Limb (tissue), 2 donors: ENCODE results near the gene PHACTR1.

Experiments
- DNase-seq, 2 donors: peaks; one replicate each; pipeline ENCODE4 v3.0.0-alpha.2; 2016; ENCODE audit errors: extremely low spot score in 2 of 2

The PHACTR1 gene

GRCh38 chr6:12987783-12988182 is 271.2 kb downstream of the PHACTR1 start:
- no peak for DNase-seq

DNA sequence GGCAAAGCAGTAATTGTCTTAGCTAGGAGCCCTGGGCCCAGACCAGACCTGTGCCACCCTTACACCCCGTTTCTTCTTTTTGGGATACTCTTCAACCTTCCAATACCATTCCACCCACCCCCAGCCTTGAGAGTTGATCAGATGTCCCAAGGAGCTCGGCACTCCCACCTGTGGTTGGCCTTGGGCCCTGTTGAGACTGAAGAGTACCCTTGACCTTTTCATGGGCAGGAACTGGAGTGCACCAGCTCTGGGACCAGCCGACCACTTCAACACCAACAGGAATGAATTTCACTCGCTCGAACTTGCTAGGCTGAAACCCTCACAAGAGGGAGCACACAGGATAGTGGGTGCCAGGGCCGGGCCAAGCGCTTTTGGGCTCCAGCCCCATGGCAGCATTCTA is 273.6 kb downstream of the PHACTR1 start:
- DNase-seq: no peak

DNA sequence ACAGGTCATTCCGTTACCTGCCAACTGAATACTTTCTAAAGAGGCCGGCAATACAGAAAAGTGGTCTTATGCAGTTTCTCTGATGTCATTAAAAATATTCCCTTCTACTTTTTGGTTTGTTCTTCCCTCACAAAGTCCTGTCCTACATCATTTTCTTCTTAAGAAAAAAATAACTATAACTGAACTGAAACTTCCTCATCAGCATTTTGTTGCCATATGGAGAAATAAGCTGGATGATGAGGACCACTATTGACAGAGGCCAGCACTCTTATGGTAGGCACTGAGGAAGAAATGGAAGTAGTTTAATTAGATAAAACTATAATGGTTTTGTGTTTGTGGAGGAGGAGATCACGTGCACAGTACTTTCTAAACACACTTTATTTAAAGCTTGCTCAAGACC is 274.9 kb downstream of the PHACTR1 start:
- DNase-seq: no peak

- DNase-seq: no peak
Observed at GRCh38 chr6:12992770-12993169, 276.2 kb downstream of the PHACTR1 start.

DNA sequence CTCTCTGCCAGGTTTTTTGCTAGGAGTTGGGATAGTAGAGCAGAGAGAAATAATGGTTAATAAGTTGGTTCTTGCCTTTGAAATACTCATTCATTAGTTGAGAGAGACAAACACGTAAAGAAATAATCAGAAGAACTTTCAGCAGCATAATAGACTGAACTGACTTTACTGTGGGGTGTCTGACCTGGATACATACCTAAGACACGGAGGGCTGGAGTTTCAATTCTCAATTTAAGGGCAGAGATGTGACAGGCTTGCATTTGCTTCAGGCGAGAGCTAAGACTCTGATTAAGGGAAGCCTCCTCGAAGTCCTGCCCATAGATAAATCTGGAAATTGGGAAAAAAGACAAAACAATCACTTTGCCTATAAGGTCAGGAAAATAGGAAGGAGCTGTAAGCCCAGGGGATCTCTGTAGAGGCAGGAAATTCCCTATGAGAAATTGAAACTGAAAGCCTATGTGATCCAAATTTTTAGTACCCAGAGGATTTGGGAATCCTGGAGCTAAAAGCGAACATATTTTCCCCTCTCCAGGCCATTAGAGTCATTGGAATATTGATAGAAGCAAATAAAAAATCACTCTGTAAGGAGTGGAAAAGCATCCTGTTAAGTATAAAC is 276.8 kb downstream of the PHACTR1 start:
- DNase-seq: no peak

GRCh38 chr6:12995419-12995818 is 278.9 kb downstream of the PHACTR1 start:
- no peak for DNase-seq

DNA sequence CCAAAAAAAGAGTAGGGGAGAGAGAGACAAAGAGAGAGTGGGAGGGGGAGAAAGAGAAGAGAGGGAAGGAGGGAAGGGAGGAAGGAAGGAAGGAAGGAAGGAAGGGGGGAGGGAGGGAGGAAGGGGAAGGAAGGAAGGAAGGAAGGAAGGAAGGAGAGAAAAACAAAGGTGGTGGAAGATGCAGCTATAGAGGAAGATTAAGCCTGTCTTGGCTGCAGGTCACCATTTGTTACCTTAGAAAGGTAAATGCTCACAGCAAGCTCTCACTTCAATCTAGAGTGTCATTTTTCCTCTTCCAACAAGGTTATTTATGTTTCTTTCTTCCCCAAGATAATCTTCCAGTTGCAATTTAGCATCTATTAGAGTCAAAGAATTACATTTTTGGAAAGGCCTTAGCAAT is 284.0 kb downstream of the PHACTR1 start:
- no peak for DNase-seq

DNA sequence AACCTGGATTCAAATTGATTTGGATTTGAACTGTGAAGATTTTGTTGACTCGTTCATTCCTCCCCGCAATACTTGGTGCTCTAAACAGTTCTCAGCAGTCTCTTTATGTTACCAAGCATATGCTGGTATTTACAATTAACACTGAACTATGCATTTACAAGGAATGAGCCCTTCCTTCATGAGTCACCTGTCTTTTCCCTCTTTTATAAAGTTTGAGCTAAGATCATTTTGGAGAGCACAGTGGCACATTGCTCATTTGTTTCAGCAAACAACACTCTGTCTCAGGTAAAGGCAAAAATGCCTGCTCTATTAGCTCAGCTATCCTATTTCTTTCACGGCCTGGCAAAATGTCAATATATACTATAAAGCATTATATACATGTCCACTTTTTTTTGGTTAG is 285.4 kb downstream of the PHACTR1 start:
- no peak for DNase-seq

- DNase-seq: no peak
Observed at GRCh38 chr6:13004601-13005000, 288.0 kb downstream of the PHACTR1 start.

- DNase-seq: no peak
Observed at GRCh38 chr6:13005994-13006393, 289.4 kb downstream of the PHACTR1 start.

DNA sequence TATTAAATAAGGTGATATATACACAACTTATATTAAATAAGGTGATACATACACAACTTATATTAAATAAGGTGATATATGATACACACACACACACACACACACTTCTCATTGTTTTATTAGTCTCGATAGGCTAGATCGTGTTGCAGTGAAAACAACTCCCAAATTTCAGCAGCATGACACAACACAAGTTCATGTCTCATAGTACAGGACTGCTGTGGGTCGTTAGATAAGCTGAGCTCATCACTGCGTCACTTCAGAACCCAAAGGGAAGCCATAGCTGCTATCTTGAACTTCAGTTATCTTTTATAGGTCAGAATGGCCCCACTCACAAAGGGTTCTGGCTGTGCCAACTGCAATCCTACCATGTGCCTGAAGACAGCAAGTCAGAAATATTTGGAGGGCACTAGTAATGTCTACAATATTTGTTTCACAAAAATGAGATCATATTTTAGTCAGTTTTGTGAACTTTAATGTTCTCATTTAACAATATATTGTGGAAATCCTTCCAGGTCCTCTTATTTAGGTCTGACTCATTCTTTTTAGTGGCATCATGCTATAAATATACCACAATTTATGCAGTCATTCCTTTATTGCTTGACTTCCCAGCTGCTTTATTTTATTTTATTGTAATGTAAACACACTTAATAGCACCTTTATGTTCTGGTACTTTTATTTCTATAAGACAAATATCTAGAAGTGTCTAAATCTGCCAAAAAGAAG is 290.2 kb downstream of the PHACTR1 start:
- DNase-seq: no peak

DNA sequence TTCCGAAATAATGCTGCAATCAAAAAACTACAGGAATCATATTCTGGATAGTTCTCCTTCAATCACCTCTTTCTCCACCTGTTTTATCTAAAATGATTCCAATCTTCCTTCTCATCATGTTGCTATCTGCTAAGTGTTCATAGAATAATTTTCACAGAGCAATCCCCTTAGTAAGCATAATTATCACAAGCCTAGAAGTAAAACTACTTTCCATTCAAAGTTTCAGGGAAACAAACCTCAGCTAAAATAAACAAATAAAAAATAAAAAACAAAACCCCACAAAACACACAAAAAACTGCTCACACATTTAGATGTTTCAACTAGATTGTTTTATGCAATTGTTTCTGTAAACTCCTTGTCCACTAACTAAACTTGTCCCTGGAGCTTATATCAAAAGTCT is 291.2 kb downstream of the PHACTR1 start:
- DNase-seq: no peak

DNA sequence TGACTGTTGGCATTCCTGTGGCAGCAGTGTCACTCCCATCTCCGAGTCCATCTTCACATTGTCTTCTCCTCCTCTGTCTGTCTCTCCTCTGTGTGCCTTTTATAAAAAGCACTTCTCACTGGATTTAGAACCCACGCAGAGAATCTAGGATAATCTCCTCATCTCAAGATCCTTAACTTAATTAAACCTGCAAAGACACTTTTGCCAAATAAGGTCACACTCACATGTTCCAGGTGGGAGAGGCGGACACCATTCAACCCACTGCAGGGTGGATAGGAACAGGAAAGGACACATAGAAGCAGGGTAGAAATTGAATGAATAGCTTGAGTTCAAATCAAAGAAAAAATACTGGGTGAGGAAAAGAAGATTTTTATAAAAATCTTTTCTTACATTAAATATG is 292.5 kb downstream of the PHACTR1 start:
- DNase-seq: no peak

GRCh38 chr6:13009461-13009860 is 292.9 kb downstream of the PHACTR1 start:
- no peak for DNase-seq

- no peak for DNase-seq
Observed at GRCh38 chr6:13011612-13012146, 295.1 kb downstream of the PHACTR1 start.

GRCh38 chr6:13012296-13012695 is 295.7 kb downstream of the PHACTR1 start:
- no peak for DNase-seq

DNA sequence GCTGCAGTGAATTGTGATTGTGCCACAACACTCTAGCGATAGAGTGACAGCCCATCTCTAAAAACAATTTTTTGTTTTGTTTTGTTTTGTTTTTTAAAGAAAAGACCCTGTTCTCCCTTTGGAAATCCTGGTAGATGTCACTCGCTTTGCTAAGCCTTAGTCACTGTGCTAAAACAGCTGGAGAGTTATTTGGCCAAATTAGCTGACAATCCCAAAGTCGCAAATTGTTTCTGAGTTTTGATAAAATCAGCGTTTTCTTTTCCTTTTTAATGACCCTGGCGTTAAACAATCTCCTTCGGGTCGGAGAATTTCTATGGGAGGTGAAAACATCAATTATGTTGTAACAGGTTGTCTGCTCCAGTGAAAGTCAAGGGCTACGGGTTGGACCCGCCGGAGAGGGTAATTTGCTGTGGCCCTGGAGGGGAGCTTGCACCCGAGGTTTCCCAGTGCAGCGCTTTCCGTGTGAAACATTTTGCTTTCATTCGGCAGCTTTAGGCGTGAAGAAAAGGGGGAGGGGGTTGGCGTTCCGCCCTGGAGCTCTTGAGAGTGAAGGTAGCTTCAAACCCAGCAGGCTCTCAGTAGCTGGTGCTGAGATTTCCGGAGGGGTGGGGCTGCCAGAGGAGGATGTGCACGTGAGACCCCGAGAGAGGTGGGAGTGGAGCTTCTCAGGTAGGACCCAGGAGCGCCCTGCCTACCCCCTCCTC is 296.6 kb downstream of the PHACTR1 start:
- peak in 1 of 2 donors; percentile 63 for DNase-seq

DNA sequence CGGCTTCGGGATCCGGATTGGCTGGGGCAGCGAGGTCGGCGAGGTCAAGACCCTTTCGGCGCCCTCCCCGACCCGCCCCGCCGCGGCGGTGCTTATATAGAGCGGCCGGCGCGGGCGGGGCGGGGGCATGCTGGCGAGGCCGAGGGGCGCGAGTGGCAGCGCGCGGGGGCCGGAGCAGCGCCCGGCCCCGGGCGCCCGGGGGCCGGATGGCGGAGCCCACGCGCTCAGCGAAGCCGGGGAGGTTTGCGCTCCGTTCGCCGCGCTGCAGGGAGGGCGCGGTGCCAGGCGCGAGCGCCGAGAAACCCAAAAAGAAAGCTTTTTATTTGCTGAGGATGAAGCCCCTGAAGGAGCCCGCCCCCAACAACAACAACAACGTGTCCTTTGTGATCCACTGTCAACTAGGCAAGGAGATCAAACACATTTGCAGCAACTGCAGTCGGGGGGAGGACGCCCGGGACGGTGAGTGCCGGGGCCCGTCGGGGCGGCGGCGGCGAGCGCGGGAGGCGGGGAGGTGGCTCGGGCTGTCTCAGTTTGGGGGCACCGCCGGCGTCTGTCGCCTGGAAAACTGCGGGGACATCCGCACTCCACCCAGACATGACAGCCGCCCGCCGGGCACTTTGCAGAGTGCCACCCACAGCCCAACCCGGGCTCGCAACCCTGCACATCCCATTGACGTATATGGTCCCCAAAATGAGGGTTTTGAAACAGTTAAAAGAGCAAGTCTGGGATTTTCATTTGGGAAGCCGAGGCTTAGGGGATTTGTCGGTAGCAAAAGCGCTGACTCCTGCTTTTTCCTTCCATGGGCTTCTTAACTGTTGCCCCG is 297.3 kb downstream of the PHACTR1 start:
- peak in 1 of 2 donors; percentile 57 for DNase-seq

DNA sequence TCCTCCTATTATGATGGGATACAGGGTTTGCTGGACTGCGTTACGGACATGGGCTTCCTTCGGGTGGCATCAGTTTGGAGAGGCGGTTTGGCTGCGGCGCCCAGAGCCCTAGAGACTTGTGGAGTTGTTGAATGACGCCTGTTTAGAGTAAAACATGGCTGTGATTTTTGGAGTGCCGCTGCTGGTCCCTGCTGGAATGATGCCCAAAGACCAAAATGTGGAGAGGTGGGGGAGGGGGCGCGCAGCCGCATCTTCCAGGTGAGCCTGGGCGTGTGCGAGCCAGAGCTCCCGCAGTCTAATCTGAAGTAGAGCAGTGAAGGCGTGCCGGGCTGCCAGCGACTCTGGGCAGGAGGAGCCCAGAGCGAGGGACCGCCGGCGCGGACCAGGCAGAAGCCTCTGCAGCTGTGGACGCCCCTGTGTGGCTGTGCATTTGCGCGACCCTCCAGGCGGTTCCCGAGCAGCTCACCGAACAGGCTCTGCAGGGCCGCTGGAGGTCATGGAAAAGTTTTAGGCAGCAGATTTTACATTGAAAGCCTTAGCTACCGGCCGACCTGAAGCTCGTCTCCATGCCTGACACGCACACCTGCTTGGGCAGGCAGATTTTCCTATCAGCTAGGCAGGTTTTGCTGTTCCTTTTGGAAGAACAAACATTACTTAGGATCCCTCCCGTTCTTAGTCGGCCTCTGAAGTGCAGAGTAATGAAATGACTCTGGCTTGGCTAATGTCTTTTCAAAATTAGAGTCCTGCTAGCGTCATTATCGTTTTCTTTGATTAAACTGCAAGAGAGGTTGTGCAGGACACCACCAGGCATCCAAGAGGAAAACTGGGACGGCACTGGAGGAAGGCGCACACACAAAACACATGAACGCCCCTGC is 298.2 kb downstream of the PHACTR1 start:
- DNase-seq: peak in 1 of 2 donors; percentile 53

- no peak for DNase-seq
Observed at GRCh38 chr6:13015379-13015681, 298.8 kb downstream of the PHACTR1 start.

- no peak for DNase-seq
Observed at GRCh38 chr6:13024616-13025015, 308.0 kb downstream of the PHACTR1 start.
